Mesenchymal stem cell (in vitro differentiated cells and primary cell): ENCODE results near the gene RNU5D-1.

ENCODE experiments used
- DNase-seq: peaks from one replicate; pipeline ENCODE4 v3.0.0-alpha.2; 2013
- H2AFZ ChIP-seq: one replicate; pipeline ENCODE4 v1.6.1; 2013; ENCODE audit warnings: low read depth, mild to moderate bottlenecking, control low read depth, inconsistent platforms, low read length, moderate library complexity
- H2AK5ac ChIP-seq: 2 replicates; pipeline ENCODE4 v1.6.1; 2013; ENCODE audit warnings: low read length, moderate library complexity, mild to moderate bottlenecking, inconsistent platforms; ENCODE audit not compliant: severe bottlenecking
- H2BK120ac ChIP-seq: one replicate; pipeline ENCODE4 v1.6.1; 2013; ENCODE audit warnings: low read depth, mild to moderate bottlenecking, inconsistent platforms, low read length, moderate library complexity
- H2BK12ac ChIP-seq, 2 experiments: one replicate each; pipeline ENCODE4 v1.6.1; 2013; ENCODE audit warnings: inconsistent platforms in 2 of 2, low read length in 2 of 2, mild to moderate bottlenecking in 2 of 2, moderate library complexity in 2 of 2, control low read depth in 1 of 2
- H2BK15ac ChIP-seq: one replicate; pipeline ENCODE4 v1.6.1; 2013; ENCODE audit warnings: mild to moderate bottlenecking, low read depth, inconsistent platforms; ENCODE audit not compliant: poor library complexity, severe bottlenecking
- H2BK5ac ChIP-seq: 2 replicates; pipeline ENCODE4 v1.6.1; 2013; ENCODE audit warnings: low read depth, mild to moderate bottlenecking, low read length, control low read depth, inconsistent platforms; ENCODE audit not compliant: poor library complexity, severe bottlenecking
- H3K14ac ChIP-seq, 2 experiments: one replicate each; pipeline ENCODE4 v1.6.1; 2013; ENCODE audit warnings: inconsistent platforms in 2 of 2, low read length in 2 of 2, control low read depth in 1 of 2, mild to moderate bottlenecking in 1 of 2, moderate library complexity in 1 of 2
- H3K18ac ChIP-seq, 2 experiments: one replicate each; pipeline ENCODE4 v1.6.1; 2013; ENCODE audit warnings: inconsistent platforms in 2 of 2, low read length in 2 of 2, control low read depth in 1 of 2, low read depth in 1 of 2, mild to moderate bottlenecking in 1 of 2
- H3K23ac ChIP-seq, 2 experiments: one replicate each; pipeline ENCODE4 v1.6.1; 2013; ENCODE audit warnings: inconsistent platforms in 2 of 2, low read length in 2 of 2, mild to moderate bottlenecking in 2 of 2, moderate library complexity in 2 of 2, control low read depth in 1 of 2
- H3K27ac ChIP-seq: 2 replicates; pipeline ENCODE4 v1.5.1; 2013; ENCODE audit warnings: mild to moderate bottlenecking, moderate library complexity, low read length, control low read depth, inconsistent platforms; ENCODE audit not compliant: poor library complexity, severe bottlenecking
- H3K27me3 ChIP-seq, 2 experiments: 2 replicates each; pipeline versions ENCODE4 v1.6.1 to v1.7.0; 2013; ENCODE audit warnings: low read length in 2 of 2, mild to moderate bottlenecking in 2 of 2, moderate library complexity in 2 of 2, control low read depth in 1 of 2, inconsistent platforms in 1 of 2; ENCODE audit not compliant: control insufficient read depth in 1 of 2, insufficient read depth in 1 of 2
- H3K36me3 ChIP-seq, 2 experiments: 2 replicates each; pipeline versions ENCODE4 v1.6.1 to v1.7.0; 2013; ENCODE audit warnings: low read length in 2 of 2, control low read depth in 1 of 2, inconsistent platforms in 1 of 2, low read depth in 1 of 2, mild to moderate bottlenecking in 1 of 2; ENCODE audit not compliant: insufficient read depth in 2 of 2, control insufficient read depth in 1 of 2
- H3K4ac ChIP-seq, 2 experiments: one replicate each; pipeline ENCODE4 v1.6.1; 2013; ENCODE audit warnings: inconsistent platforms in 2 of 2, low read length in 2 of 2, mild to moderate bottlenecking in 2 of 2, moderate library complexity in 2 of 2, control low read depth in 1 of 2, low read depth in 1 of 2
- H3K4me1 ChIP-seq: 2 replicates; pipeline ENCODE4 v1.6.1; 2013; ENCODE audit warnings: low read depth, low read length, control low read depth; ENCODE audit not compliant: control insufficient read depth, insufficient read depth
- H3K4me2 ChIP-seq: 2 replicates; pipeline ENCODE4 v1.6.1; 2013; ENCODE audit warnings: low read length, mild to moderate bottlenecking, inconsistent platforms; ENCODE audit not compliant: poor library complexity, severe bottlenecking
- H3K4me3 ChIP-seq, 2 experiments: 2 replicates each; pipeline versions ENCODE4 v1.5.1 to v1.7.0; 2013; ENCODE audit warnings: low read length in 2 of 2, mild to moderate bottlenecking in 2 of 2, control low read depth in 1 of 2, low read depth in 1 of 2; ENCODE audit not compliant: insufficient read depth in 1 of 2
- H3K79me1 ChIP-seq: replicated peaks from 2 replicates; pipeline ENCODE4 v1.6.1; 2013; ENCODE audit warnings: mild to moderate bottlenecking, control low read depth, low read length, inconsistent platforms; ENCODE audit not compliant: poor library complexity, severe bottlenecking
- H3K9ac ChIP-seq: 2 replicates; pipeline ENCODE4 v1.7.0; 2013; ENCODE audit warnings: mild to moderate bottlenecking, low read length, moderate library complexity
- H3K9me3 ChIP-seq: 2 replicates; pipeline ENCODE4 v1.7.0; 2013; ENCODE audit warnings: mild to moderate bottlenecking, low read length; ENCODE audit not compliant: control insufficient read depth
- H4K8ac ChIP-seq: one replicate; pipeline ENCODE4 v1.6.1; 2013; ENCODE audit warnings: inconsistent platforms, mild to moderate bottlenecking, low read length, moderate library complexity
- H4K91ac ChIP-seq: one replicate; pipeline ENCODE4 v1.6.1; 2013; ENCODE audit warnings: mild to moderate bottlenecking, low read length, inconsistent platforms
- WGBS: methylation state at CpG from one replicate; pipeline ENCODE4 v1.1.7; 2013; ENCODE audit warnings: mixed read lengths; 5-methylcytosine and 5-hydroxymethylcytosine counted together

The RNU5D-1 gene

GRCh38 chr1:44718091-44718490 lies 12.9 kb downstream of the RNU5D-1 start:
- Histone ChIP-seq H2AFZ (no peak overlapping the region), H2BK12ac (no peak overlapping the region), H2BK120ac (no peak overlapping the region), H4K8ac (no peak overlapping the region), H3K4me2 (no peak overlapping the region), H2BK5ac (no peak overlapping the region), H4K91ac (no peak overlapping the region), H3K27me3 (no peaks in the 10 kb centered on the region), H2AK5ac (no peak overlapping the region), H2BK15ac (peak overlapping the region; percentile 54), H3K27ac (no peak overlapping the region), H3K36me3 (no peaks in the 10 kb centered on the region), H3K4me1 (peaks cover 4% of the 10 kb centered on the region), H3K79me1 (no peaks in the 10 kb centered on the region), H3K9me3 (no peaks in the 10 kb centered on the region), H3K23ac (no peak overlapping the region), H3K14ac (no peak overlapping the region), H3K18ac (no peak overlapping the region), H3K4me3 (no peak overlapping the region), H3K4ac (no peak overlapping the region), H3K9ac (no peak overlapping the region)
- no peak for DNase-seq
- 93% methylated on average over 6 of the region's 6 CpGs for WGBS

- Histone ChIP-seq H3K4ac (no peak overlapping the region), H3K4me1 (peaks cover 4% of the 10 kb centered on the region), H4K8ac (no peak overlapping the region), H3K27me3 (no peaks in the 10 kb centered on the region), H3K23ac (no peak overlapping the region), H4K91ac (no peak overlapping the region), H2BK12ac (no peak overlapping the region), H3K79me1 (no peaks in the 10 kb centered on the region), H3K4me3 (no peak overlapping the region), H3K36me3 (no peaks in the 10 kb centered on the region), H2BK5ac (no peak overlapping the region), H2BK15ac (no peak overlapping the region), H2AFZ (no peak overlapping the region), H3K14ac (no peak overlapping the region), H2AK5ac (no peak overlapping the region), H3K9ac (no peak overlapping the region), H3K27ac (no peak overlapping the region), H3K9me3 (no peaks in the 10 kb centered on the region), H2BK120ac (no peak overlapping the region), H3K4me2 (no peak overlapping the region), H3K18ac (no peak overlapping the region)
- WGBS = 100% methylated on average over 1 of the region's 1 CpG
- DNase-seq = no peak
Measured at GRCh38 chr1:44717653-44718052, 13.3 kb downstream of the RNU5D-1 start.

- H2BK15ac ChIP-seq = no peak overlapping the region
- WGBS = 89% methylated on average over 4 of the region's 4 CpGs
Measured at GRCh38 chr1:44717156-44717555, 13.8 kb downstream of the RNU5D-1 start.

GRCh38 chr1:44714944-44715571 lies 15.9 kb downstream of the RNU5D-1 start:
- peak; percentile 80 for DNase-seq
- no peak overlapping the region for H2AK5ac ChIP-seq
- no peak overlapping the region for H3K4me3 ChIP-seq
- H2BK5ac ChIP-seq = no peak overlapping the region
- H2AFZ ChIP-seq = no peak overlapping the region
- H3K18ac ChIP-seq = no peak overlapping the region
- no peak overlapping the region for H2BK12ac ChIP-seq
- peaks cover 4% of the 10 kb centered on the region for H3K4me1 ChIP-seq
- no peak overlapping the region for H4K91ac ChIP-seq
- no peak overlapping the region for H3K4ac ChIP-seq
- H3K14ac ChIP-seq = no peak overlapping the region
- H2BK120ac ChIP-seq = no peak overlapping the region
- no peak overlapping the region for H3K4me2 ChIP-seq
- H4K8ac ChIP-seq = peak overlapping the region; percentile 7
- H3K79me1 ChIP-seq = no peaks in the 10 kb centered on the region
- peaks cover 0 to 7% of the 10 kb centered on the region in 2 experiments for H3K27me3 ChIP-seq
- H2BK15ac ChIP-seq = no peak overlapping the region
- H3K23ac ChIP-seq = no peak overlapping the region
- H3K9ac ChIP-seq = peak overlapping the region; percentile 17
- WGBS = 16% methylated on average over 9 of the region's 9 CpGs
- H3K9me3 ChIP-seq = no peaks in the 10 kb centered on the region
- no peak overlapping the region for H3K27ac ChIP-seq
- H3K36me3 ChIP-seq = no peaks in the 10 kb centered on the region

More at GRCh38 chr1:44717156-44717555, 13.8 kb downstream of the RNU5D-1 start:
- H3K27me3 ChIP-seq = no peaks in the 10 kb centered on the region
- no peak overlapping the region for H3K4me2 ChIP-seq
- no peak overlapping the region for H2BK120ac ChIP-seq
- no peak overlapping the region for H2BK12ac ChIP-seq
- no peak overlapping the region for H4K91ac ChIP-seq
- H3K79me1 ChIP-seq = no peaks in the 10 kb centered on the region
- no peak overlapping the region for H3K27ac ChIP-seq
- H2BK5ac ChIP-seq = no peak overlapping the region
- no peak overlapping the region for H3K23ac ChIP-seq
- H3K4me1 ChIP-seq = peaks cover 4% of the 10 kb centered on the region
- no peak overlapping the region for H2AFZ ChIP-seq
- no peaks in the 10 kb centered on the region for H3K9me3 ChIP-seq
- no peaks in the 10 kb centered on the region for H3K36me3 ChIP-seq
- no peak overlapping the region for H3K4ac ChIP-seq
- no peak overlapping the region for H3K18ac ChIP-seq
- no peak overlapping the region for H4K8ac ChIP-seq
- no peak overlapping the region for H3K4me3 ChIP-seq
- DNase-seq = no peak
- no peak overlapping the region for H3K14ac ChIP-seq
- H3K9ac ChIP-seq = no peak overlapping the region
- H2AK5ac ChIP-seq = no peak overlapping the region
